ENCODE data around the gene PTPRN2. TPM values are rescaled to one million over a fixed set of nuclear protein-coding genes. Genes with fewer than 3 reads are reported as not detected.

PTPRN2 gene
- total RNA-seq, 2 donors from 2014 or later, result 26.1 to 55.5 TPM

DNA sequence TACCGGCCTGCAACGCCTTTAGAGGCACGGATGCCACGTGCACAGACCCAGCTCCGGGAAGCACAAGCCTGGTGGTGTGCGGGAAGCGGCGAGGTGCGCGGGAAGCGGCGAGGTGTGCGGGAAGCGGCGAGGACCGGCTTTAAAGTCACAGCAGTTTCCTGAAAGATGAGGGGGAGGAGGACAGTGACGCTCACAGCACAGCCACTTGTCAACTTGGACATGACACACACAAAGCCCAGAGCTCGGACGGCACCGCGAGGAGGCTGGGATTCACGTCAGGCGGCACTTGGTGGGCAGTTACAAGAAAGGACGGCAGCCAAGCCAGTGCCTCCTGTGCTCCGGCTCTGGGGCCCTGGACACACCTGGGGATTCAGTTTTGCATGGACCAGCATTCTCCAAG, 724.9 kb downstream of the PTPRN2 start:
- no peak overlapping the region for H3K4me3 ChIP-seq
- H3K36me3 ChIP-seq, result no peaks in the 10 kb centered on the region
- no peak for TF ChIP-seq POLR2A (IDR thresholded peaks at IDR 0.05)
- TF ChIP-seq POLR2AphosphoS5 (IDR thresholded peaks at IDR 0.05), result no peak
- TF ChIP-seq, protein P1, sequence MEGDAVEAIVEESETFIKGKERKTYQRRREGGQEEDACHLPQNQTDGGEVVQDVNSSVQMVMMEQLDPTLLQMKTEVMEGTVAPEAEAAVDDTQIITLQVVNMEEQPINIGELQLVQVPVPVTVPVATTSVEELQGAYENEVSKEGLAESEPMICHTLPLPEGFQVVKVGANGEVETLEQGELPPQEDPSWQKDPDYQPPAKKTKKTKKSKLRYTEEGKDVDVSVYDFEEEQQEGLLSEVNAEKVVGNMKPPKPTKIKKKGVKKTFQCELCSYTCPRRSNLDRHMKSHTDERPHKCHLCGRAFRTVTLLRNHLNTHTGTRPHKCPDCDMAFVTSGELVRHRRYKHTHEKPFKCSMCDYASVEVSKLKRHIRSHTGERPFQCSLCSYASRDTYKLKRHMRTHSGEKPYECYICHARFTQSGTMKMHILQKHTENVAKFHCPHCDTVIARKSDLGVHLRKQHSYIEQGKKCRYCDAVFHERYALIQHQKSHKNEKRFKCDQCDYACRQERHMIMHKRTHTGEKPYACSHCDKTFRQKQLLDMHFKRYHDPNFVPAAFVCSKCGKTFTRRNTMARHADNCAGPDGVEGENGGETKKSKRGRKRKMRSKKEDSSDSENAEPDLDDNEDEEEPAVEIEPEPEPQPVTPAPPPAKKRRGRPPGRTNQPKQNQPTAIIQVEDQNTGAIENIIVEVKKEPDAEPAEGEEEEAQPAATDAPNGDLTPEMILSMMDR (IDR thresholded peaks at IDR 0.05), result no peak
- no peak for DNase-seq (ENCODE audit: low spot score)
- no peak overlapping the region for H3K27ac ChIP-seq
- no peaks in the 10 kb centered on the region for H3K9me3 ChIP-seq
- 80% methylated on average over 19 of the region's 25 CpGs for WGBS
- intact Hi-C loops (cut with DNase I), result no loop called here
- no peaks in the 10 kb centered on the region for H3K4me1 ChIP-seq (replicated peaks)
- H3K27me3 ChIP-seq (replicated peaks; ENCODE audit: insufficient read depth), result no peaks in the 10 kb centered on the region

DNA sequence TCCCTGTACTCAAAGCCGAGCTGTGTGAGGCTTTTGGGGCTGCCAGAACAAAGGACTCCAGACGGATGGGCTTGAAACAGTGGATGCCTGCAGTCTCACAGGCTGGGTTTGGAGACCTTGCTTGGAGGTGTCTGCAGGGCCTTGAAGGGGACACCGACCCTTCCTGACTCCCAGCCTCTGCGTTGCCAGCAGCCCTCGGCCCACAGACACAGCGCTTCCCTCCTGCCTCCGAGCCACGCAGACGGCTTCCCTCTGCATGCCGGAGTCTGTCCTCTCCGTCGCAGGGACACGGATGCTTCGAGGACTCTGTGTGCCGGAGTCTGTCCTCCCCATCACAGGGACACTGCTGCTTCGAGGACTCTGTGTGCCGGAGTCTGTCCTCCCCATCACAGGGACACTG, 726.1 kb downstream of the PTPRN2 start:
- H3K9me3 ChIP-seq, result no peaks in the 10 kb centered on the region
- no peak for DNase-seq (ENCODE audit: low spot score)
- H3K36me3 ChIP-seq, result no peaks in the 10 kb centered on the region
- no peaks in the 10 kb centered on the region for H3K4me1 ChIP-seq (replicated peaks)
- no peaks in the 10 kb centered on the region for H3K27me3 ChIP-seq (replicated peaks; ENCODE audit: insufficient read depth)
- TF ChIP-seq, protein P1 (IDR thresholded peaks at IDR 0.05), result no peak
- TF ChIP-seq POLR2A (IDR thresholded peaks at IDR 0.05) (no peak), POLR2AphosphoS5 (IDR thresholded peaks at IDR 0.05) (no peak)
- H3K27ac ChIP-seq, result no peak overlapping the region
- no peak overlapping the region for H3K4me3 ChIP-seq
- intact Hi-C loops (cut with DNase I), result no loop called here
- WGBS, result 93% methylated on average over 15 of the region's 17 CpGs

DNA sequence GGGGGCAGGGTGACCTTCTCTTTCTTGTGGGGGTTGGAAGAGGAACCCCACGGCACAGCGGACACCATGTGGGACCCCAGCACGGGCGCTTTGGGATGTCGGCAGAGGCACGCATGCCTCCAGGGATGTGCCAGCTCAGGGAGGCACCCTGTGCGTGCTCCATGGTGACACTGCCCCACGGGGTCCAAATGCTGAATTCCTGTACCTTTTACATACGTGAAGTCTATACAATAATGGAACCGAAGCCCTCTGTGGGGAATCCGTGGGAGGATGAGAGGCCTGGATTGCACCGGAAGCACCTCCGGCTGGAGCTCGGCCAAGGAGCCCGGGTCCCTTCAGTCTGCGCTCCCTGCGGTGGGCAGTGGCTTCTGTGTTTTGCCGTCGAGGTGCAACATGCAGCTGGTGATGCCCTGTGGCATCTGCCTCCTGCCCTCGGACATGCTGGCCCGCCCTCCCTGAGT, 726.6 kb downstream of the PTPRN2 start:
- no peaks in the 10 kb centered on the region for H3K9me3 ChIP-seq
- WGBS, result 87% methylated on average over 21 of the region's 21 CpGs
- TF ChIP-seq, protein P1 (IDR thresholded peaks at IDR 0.05), result no peak
- TF ChIP-seq POLR2AphosphoS5 (IDR thresholded peaks at IDR 0.05), result no peak
- no peak for TF ChIP-seq POLR2A (IDR thresholded peaks at IDR 0.05)
- no peak overlapping the region for H3K27ac ChIP-seq
- H3K4me1 ChIP-seq (replicated peaks), result no peaks in the 10 kb centered on the region
- no peak overlapping the region for H3K4me3 ChIP-seq
- intact Hi-C loops (cut with DNase I), result no loop called here
- DNase-seq (ENCODE audit: low spot score), result no peak
- H3K27me3 ChIP-seq (replicated peaks; ENCODE audit: insufficient read depth), result no peaks in the 10 kb centered on the region
- H3K36me3 ChIP-seq, result no peaks in the 10 kb centered on the region

DNA sequence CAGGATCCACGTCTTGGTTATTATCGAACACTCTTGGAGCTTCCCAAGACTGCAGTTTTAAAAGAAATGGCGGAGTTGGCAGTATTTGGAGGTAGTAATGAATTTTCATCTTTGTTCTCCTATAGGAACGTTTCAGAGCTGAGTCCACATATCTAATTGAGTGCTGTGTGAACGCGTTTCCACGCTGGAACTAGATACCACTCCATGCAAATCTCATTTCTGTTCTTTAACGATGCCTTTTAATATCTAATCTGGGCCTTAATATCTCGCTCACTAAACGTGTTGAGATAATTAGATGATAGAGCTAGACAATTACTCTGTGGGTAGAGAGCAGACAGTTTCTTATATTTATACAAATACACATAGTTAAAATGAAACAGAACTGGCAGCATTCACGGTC, 727.2 kb downstream of the PTPRN2 start:
- WGBS, result 83% methylated on average over 11 of the region's 11 CpGs
- no peaks in the 10 kb centered on the region for H3K27me3 ChIP-seq (replicated peaks; ENCODE audit: insufficient read depth)
- intact Hi-C loops (cut with DNase I), result no loop called here

DNA sequence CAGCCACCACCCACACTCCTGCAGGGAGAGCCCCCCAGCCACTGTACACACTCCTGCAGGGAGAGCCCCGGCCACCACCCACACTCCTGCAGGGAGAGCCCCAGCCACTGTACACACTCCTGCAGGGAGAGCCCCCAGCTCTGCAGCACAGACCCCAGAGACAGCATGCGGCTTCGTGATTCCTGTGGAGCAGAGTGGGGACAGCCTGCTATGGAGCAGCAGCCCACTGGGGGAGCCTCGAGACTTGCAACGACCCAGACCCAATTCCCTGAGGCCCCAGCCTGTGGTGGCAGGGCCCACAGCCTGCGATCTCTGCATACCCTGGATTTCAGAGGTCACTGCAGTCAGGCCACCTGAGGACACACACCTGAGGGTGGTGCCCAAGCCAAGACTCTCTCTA, 727.7 kb downstream of the PTPRN2 start:
- 63% methylated on average over 6 of the region's 6 CpGs for WGBS
- no peak for TF ChIP-seq POLR2AphosphoS5 (IDR thresholded peaks at IDR 0.05)
- TF ChIP-seq, protein P1 (IDR thresholded peaks at IDR 0.05), result no peak
- TF ChIP-seq POLR2A (IDR thresholded peaks at IDR 0.05), result no peak
- Histone ChIP-seq H3K4me1 (replicated peaks) (no peaks in the 10 kb centered on the region), H3K36me3 (no peaks in the 10 kb centered on the region), H3K9me3 (no peaks in the 10 kb centered on the region), H3K27ac (no peak overlapping the region), H3K27me3 (replicated peaks; ENCODE audit: insufficient read depth) (no peaks in the 10 kb centered on the region), H3K4me3 (no peak overlapping the region)
- intact Hi-C loops (cut with DNase I), result no loop called here
- DNase-seq (ENCODE audit: low spot score), result no peak

More for the DNA sequence above, 727.2 kb downstream of the PTPRN2 start:
- Histone ChIP-seq H3K4me3 (no peak overlapping the region), H3K36me3 (no peaks in the 10 kb centered on the region), H3K9me3 (no peaks in the 10 kb centered on the region), H3K27ac (no peak overlapping the region), H3K4me1 (replicated peaks) (no peaks in the 10 kb centered on the region)
- DNase-seq (ENCODE audit: low spot score), result no peak
- TF ChIP-seq, protein P1 (IDR thresholded peaks at IDR 0.05), result no peak
- TF ChIP-seq POLR2AphosphoS5 (IDR thresholded peaks at IDR 0.05) (no peak), POLR2A (IDR thresholded peaks at IDR 0.05) (no peak)
